ENCODE results near the gene UBE2M.

The UBE2M gene

DNA sequence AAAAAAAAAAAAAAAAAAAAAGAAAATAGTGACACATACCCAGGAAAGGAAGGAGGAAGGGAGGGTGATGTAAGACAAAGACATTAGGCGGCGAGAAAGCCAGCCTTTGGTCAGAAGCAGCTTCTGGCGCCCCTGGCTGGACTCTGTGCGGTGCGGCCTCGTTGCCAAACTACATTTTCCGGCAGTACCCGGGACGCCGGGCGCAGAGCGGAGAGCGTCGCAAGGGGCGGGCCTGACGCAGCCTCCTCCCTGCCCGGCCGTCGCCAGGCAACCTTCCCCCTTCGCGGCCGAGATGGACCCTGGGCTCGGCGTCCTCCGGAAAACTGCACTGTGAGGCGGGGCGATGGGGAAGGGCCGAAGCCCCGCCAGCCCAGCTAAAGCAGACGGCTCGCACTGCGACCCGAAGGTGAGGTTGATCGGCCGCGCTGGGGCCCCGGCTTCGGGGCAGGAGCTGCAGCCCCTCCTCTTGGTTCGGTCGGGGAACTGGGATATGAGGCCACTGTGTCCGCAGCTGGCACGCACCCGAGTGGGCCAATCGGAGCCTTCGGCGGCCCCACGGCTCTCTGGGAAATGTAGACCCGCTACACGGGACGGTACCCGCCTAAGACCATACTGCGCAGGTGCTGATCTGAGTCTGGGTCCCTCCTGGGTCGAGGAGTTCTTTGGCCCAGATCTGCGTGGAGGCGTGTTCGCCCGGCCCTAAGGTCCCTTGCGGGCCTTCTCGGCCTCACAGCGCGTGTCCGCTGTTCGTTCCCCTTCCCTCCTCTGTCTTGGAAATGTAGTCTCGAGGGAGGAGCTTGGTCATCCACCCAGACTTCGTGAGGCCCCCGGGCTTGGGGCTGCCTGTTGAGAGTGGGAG, 17.0 kb upstream of the UBE2M start:
- Histone ChIP-seq H3K4me1 (ENCODE audit: low read length) (peaks cover 17% of the 10 kb centered on the region), H3K9ac (ENCODE audit: low read length) (peak overlapping the region; percentile 97), H3K4me3 (ENCODE audit: low read length) (peak overlapping the region; percentile 92), H3K27ac (ENCODE audit: low read length) (peak overlapping the region; percentile 90), H3K79me2 (ENCODE audit: low read length) (peaks cover 27% of the 10 kb centered on the region), H3K27me3 (ENCODE audit: low read depth, low read length) (no peaks in the 10 kb centered on the region), H3K36me3 (replicated peaks; ENCODE audit: low read depth, low read length) (peaks cover 13% of the 10 kb centered on the region), H2AFZ (ENCODE audit: low read depth, low read length) (peak overlapping the region; percentile 73), H3K9me3 (ENCODE audit: insufficient read depth, low read length) (no peaks in the 10 kb centered on the region), H3K4me2 (ENCODE audit: low read length) (peak overlapping the region; percentile 83), H4K20me1 (ENCODE audit: insufficient read depth, low read length) (no peaks in the 10 kb centered on the region)
- TF ChIP-seq, protein P1, sequence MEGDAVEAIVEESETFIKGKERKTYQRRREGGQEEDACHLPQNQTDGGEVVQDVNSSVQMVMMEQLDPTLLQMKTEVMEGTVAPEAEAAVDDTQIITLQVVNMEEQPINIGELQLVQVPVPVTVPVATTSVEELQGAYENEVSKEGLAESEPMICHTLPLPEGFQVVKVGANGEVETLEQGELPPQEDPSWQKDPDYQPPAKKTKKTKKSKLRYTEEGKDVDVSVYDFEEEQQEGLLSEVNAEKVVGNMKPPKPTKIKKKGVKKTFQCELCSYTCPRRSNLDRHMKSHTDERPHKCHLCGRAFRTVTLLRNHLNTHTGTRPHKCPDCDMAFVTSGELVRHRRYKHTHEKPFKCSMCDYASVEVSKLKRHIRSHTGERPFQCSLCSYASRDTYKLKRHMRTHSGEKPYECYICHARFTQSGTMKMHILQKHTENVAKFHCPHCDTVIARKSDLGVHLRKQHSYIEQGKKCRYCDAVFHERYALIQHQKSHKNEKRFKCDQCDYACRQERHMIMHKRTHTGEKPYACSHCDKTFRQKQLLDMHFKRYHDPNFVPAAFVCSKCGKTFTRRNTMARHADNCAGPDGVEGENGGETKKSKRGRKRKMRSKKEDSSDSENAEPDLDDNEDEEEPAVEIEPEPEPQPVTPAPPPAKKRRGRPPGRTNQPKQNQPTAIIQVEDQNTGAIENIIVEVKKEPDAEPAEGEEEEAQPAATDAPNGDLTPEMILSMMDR (IDR thresholded peaks at IDR 0.05; ENCODE audit: low read depth, low read length), result peak; percentile 14; the same call in 1 of the 2 replicates
- TF ChIP-seq EZH2phosphoT487 (IDR thresholded peaks at IDR 0.05; ENCODE audit: low read depth), result no peak

DNA sequence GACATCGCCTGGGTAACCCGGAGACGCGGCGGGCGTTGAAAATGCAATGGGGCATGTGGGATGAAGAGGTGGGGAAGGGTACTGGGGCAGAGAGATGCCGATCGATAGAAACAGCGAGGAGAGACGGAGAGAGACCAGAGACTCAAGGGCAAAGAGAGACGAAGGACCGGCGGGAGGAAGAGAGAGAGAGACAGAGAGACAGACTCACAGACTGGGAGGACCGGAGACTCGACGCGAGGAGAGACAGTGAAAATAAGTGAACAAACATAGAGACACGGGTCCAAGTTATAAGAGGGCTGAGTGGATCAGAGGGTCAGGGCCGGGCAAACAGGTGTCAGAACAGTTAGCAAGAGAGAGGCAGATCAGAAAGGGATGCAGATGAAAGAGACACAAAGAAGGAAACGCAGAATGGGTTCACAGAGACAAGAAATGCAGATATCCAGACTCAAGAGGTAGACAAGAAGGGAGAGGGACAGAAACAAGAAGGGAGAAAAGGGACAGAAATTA, 15.3 kb upstream of the UBE2M start:
- Histone ChIP-seq H3K4me2 (ENCODE audit: low read length) (peak overlapping the region; percentile 73), H3K4me1 (ENCODE audit: low read length) (peaks cover 17% of the 10 kb centered on the region), H3K27me3 (ENCODE audit: low read depth, low read length) (no peaks in the 10 kb centered on the region), H3K9ac (ENCODE audit: low read length) (peak overlapping the region; percentile 28; the same call in 1 of the 2 replicates), H3K4me3 (ENCODE audit: low read length) (peak overlapping the region; percentile 92), H3K79me2 (ENCODE audit: low read length) (peaks cover 19% of the 10 kb centered on the region), H4K20me1 (ENCODE audit: insufficient read depth, low read length) (no peaks in the 10 kb centered on the region), H3K9me3 (ENCODE audit: insufficient read depth, low read length) (no peaks in the 10 kb centered on the region), H3K36me3 (replicated peaks; ENCODE audit: low read depth, low read length) (peaks cover 19% of the 10 kb centered on the region), H3K27ac (ENCODE audit: low read length) (peak overlapping the region; percentile 3), H2AFZ (ENCODE audit: low read depth, low read length) (0 out of 2 replicates have a peak overlapping the region, but pooled peaks have one; percentile 6)
- TF ChIP-seq, protein P1 (IDR thresholded peaks at IDR 0.05; ENCODE audit: low read depth, low read length), result no peak
- TF ChIP-seq EZH2phosphoT487 (IDR thresholded peaks at IDR 0.05; ENCODE audit: low read depth), result no peak

DNA sequence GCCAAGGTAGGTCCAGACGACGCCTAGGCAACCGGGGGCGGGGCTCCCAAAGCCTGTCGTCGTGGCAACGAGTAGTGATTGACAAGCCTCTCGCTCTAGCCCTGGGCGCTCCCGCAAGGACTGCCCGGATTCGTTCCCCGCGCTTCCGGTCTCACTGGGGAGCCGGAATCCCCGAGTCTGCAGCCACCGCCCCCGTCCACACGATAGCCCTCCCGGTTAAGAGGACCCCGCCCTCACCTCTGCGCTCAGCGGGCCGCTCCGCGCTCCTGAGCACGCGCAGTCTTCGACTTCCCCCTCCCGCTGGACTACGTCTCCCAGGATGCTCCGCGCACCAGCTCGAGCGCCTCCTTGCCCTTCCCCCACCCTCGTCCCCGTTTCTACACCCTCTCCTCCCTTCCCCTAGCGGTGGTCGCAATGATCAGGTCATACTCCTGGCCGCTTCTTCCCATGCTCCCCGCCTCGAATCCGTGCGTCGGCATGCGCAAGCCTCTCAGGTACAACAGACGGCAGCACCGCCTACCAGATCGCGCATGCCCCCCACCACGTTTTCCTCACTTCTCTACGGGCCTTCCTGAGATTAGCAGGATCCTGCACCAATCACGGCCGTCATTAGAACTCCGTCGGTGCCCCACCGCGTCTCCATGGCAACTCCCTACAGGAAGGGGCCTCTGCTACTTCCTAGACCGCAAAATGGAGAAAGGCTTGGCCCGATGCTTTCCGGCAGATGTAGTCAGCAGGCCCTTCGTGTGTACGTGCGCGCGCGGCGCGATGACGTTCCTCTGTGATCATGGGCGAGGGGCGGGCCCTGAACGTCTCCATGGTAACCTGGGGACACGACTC, 14.6 kb upstream of the UBE2M start, which contains the start of gene MZF1:
Gene MZF1, minus strand, starts transcription at position 518 of the 840 bp plus-strand sequence. CDS start 1,946 bp downstream, outside the sequence.
- peaks cover 17% of the 10 kb centered on the region for H3K4me1 ChIP-seq (ENCODE audit: low read length)
- H3K9me3 ChIP-seq (ENCODE audit: insufficient read depth, low read length), result no peaks in the 10 kb centered on the region
- H3K9ac ChIP-seq (ENCODE audit: low read length), result peak within 1 kb of the TSS; percentile 80
- H2AFZ ChIP-seq (ENCODE audit: low read depth, low read length), result peak within 1 kb of the TSS; percentile 37
- H3K4me3 ChIP-seq (ENCODE audit: low read length), result peak within 1 kb of the TSS; percentile 92
- H3K4me2 ChIP-seq (ENCODE audit: low read length), result peak within 1 kb of the TSS; percentile 78
- TF ChIP-seq, protein P1 (IDR thresholded peaks at IDR 0.05; ENCODE audit: low read depth, low read length), result no peak
- no peak for TF ChIP-seq EZH2phosphoT487 (IDR thresholded peaks at IDR 0.05; ENCODE audit: low read depth)
- no peaks in the 10 kb centered on the region for H4K20me1 ChIP-seq (ENCODE audit: insufficient read depth, low read length)
- H3K79me2 ChIP-seq (ENCODE audit: low read length), result peaks cover 13% of the 10 kb centered on the region
- peaks cover 16% of the 10 kb centered on the region for H3K36me3 ChIP-seq (replicated peaks; ENCODE audit: low read depth, low read length)
- H3K27me3 ChIP-seq (ENCODE audit: low read depth, low read length), result no peaks in the 10 kb centered on the region
- peak within 1 kb of the TSS; percentile 87 for H3K27ac ChIP-seq (ENCODE audit: low read length)
